NCI-H128 (cell line): ENCODE results near the gene RCC2.

Experiments
- DNase-seq: peaks from one replicate; lab custom pipeline; 2025; ENCODE audit not compliant: unreplicated experiment; lab: John Stamatoyannopoulos, UW

Gene RCC2

DNA sequence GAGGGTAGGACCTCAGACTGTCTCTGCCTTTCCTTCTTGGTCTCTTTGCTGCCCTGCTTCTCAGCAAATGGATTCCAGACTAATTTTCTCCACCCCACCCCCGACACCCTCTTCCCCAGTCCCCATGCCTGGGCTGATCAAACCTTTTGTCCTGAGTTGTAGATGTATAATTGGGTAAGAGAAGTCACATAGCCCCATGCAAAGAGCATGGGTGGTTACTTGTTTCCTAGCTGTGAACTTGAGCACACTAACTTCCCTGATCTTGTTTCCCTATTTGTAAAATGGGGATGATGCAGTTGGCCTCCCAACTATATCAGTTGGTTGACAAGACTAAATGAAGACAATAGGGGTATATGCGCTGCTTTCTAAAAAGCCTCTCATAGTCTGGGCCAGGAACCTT is 58.3 kb downstream of the RCC2 start:
- no peak for DNase-seq

DNA sequence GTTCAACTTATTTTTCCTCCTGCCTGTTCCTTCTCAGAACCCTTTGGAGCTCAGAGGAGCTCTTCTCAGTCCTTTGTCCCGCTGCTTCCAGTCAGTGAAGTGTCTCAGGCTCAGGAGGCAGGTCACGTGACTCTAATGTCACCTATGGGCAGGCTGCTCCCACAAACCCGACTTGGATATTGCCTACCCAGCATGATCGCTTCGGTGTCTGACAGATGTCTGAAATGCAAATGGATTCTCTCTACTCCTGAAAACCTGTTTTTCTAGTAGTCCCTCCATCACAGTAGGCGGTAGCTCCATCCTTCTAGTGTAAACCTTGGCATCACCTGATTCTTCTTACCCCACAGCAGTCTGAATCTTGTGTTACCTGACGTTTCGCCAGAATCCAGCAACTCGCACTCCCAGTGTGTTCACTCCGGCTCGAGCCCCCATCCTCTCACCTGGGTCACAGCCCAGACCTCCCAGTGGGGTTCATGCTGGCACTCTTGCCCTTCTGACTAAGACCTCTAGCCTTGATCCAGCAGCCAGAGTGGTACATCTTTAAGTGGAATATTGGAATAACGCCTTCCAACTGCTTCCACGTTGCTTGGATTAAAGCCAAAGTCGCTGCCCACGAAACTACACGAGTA is 62.0 kb downstream of the RCC2 start:
- peak; percentile 73 for DNase-seq

DNA sequence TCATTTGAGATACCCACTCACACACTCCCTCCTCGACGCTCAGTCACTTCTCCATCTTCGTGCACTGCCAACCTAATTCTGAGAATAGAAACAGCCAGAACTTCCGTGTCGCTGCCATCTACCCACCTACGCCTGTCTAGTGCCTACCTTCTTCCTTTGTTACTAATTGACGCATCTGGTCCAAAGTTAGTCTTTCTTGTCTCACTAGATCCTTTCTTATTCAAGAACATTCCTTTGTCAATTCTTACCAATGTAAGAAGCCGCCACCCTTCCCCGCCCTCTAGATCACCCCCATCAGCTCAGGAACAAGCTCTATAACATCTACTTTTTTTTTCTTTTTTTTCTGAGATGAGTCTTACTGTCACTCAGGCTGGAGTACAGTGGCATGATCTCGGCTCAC is 63.8 kb downstream of the RCC2 start:
- DNase-seq: no peak

DNA sequence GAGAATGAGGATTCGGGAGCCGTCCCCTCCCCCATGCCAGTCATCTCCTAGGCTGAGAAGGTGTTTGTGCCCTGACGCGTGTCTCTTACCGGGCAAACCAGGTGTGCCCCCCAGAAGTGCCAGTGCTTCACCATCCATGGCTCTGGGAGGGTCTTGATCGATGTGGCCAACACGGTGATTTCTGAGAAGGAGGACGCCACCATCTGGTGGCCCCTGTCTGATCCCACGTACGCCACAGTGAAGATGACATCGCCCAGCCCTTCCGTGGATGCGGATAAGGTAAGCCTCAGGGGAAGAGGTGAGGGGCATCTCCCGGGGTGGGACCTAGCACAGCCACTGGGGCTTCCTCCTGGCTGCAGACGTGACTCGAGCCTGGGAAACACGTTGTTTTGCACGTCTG is 66.5 kb downstream of the RCC2 start:
- DNase-seq: no peak

DNA sequence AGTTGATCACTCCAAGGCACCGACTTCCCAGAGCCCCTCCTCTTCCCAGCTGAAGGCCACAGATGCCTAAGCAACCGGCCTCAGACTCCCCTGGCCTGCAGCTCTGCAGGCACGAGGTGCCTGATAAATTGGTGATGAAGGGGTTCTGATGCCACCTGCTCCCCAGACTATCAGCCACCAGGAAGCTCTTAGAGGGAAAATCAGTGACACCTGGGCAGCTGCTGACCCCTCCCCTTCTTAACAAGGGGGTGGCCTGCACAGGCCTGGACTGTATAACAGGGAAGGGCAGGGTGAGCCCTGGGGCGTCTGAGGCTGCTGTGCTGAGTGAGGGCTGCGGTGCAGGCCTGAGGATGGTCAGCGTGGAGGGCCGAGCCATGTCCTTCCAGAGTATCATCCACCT is 67.6 kb downstream of the RCC2 start, which contains the start of gene PADI6:
PADI6 (plus strand) TSS at position 301 of the 400 bp plus-strand sequence; CDS start at position 351, 50 bp downstream.
- no peak for DNase-seq

DNA sequence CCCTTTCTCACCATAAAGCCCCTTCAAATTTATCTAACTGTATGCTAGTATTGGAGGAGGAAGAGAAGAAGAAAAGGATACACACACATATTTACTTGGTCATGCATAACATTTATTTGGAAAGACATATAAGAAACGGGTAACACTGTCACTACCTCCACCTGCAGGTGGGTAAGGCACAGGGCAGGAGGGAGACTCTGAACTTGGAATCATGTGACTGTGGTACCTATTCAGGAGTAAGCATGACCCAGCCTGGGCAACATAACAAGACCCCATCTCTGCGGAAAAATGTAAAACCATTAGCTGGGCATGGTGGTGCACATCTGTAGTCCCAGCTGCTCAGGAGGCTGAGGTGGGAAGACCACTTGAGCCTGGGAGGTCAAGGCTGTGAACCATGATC is 68.9 kb downstream of the RCC2 start:
- DNase-seq: no peak

DNA sequence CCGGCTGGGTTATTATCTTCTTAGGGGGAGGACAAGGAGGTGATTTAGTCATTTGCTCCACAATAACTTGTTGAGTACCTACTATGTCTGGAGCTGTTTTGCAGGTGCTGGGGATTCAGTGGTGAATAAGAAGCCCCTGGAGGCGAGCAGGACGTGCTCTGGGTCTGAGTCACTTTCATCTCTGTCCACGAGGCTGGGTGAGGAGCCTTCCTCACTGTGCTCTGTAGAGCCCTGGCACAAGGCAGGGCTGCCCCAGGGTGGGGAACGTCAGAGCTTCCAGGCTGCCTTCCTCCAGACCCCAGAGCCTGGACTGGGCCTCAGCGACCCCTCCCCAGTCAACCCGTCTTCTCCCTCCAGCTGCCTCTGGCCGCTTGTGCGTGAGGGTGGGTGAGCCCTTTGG is 70.0 kb downstream of the RCC2 start:
- no peak for DNase-seq

DNA sequence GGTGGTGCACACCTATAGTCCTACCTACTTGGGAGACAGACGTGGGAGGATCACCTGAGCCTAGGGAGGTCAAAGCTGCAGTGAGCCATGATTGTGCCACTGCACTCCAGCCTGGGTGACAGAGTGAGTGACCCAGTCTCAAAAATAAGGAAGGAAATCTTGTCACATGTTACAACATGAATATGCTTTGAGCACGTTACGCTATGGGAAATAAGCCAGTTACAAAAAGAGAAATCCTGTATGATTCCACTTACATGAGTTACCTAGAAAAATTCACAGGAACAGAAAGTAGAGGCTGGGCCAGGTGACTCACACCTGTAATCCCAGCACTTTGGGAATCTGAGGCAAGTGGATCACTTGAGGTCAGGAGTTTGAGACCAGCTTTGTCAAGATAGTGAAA is 74.2 kb downstream of the RCC2 start:
- DNase-seq: no peak

DNA sequence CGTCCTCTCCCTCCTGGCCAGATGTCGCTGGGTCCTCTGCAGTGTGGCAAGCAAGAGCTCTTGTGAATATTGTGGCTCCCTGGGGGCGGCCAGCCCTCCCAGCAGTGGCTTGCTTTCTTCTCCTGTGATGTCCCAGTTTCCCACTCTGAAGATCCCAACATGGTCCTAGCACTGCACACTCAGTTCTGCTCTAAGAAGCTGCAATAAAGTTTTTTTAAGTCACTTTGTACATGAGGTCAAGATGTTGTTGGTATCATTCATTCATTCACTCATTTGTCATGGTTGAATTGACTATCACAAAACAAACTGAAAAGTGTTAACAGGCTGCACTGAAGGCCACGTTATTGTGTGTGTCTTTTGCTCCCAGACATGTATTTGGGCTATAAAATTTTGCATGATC is 75.7 kb downstream of the RCC2 start:
- DNase-seq: no peak

DNA sequence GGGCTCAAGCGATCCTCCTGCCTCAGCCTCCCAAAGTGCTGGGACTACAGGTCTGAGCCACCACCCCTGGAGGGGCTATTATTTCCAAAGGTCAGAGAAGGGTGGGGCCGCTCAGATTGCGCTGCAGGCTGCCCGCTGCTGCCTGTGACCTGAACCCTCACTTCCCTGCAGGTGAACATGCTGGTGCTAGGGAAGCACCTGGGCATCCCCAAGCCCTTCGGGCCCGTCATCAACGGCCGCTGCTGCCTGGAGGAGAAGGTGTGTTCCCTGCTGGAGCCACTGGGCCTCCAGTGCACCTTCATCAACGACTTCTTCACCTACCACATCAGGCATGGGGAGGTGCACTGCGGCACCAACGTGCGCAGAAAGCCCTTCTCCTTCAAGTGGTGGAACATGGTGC is 76.1 kb downstream of the RCC2 start:
- no peak for DNase-seq

DNA sequence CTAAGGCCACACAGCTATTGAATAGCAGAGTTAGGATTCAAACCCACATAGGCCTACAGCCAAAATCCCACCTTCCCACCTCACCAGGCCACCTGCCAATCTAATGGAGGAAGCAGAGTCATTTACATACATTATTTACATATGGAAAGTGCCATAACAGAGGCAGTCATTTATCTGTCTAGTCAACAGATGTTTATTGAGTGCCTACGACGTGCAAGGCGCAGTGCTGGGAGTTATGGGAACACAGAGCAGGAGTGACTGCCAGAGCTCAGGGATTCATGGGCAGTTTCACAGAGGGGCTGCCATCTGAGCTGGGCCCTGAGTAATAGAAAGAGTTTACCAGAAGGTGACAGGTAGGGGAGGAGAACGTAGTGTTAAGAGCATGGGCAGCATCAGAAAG is 77.8 kb downstream of the RCC2 start:
- no peak for DNase-seq

DNA sequence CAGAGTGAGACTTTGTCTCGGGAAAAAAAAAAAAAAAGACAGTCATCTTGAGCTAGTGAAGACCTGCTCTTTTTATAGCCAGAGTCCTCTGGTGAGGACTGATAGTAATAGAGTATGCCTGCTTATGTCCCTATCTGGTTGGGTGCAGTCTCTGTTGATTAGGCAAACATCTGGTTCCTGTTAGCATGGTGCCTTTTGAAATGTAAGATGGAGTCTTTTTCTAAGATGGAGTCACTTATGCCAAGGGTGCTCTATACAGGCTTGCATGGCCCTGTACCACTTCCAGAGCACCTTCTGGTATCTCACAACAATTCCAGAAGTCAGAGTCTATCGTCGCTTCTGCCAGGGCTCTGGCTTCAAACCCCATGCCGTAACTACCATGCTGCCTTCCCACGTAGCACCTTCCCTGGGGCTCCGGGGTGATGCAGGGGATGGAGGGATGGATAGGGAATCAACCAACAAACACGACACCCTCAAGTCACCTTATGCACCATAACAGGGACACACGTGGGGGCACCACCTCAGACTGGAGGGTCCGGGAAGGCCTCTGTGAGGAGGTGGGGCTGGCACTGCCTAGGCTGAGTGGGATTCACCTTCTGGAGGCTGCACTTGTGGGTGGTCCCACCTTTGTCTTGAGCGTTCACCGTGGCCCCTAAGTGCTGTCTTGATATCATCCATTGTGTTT is 79.1 kb downstream of the RCC2 start:
- no peak for DNase-seq

DNA sequence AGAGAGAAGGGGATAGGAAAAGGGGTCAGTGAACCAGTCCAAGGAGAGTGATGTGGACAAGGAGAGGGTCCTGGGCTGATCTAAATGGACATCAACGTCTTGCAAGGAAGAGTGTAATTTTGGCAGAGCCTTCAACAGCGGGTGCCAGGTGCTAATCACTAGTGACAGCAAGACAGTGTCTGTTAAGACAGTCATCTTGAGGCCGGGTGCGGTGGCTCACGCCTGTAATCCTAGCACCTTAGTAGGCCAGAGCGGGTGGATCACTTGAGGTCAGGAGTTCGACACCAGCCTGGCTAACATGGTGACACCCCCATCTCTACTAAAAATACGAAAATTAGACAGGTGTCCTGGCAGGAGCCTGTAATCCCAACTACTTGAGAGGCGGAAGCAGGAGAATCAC is 79.7 kb downstream of the RCC2 start:
- DNase-seq: no peak

DNA sequence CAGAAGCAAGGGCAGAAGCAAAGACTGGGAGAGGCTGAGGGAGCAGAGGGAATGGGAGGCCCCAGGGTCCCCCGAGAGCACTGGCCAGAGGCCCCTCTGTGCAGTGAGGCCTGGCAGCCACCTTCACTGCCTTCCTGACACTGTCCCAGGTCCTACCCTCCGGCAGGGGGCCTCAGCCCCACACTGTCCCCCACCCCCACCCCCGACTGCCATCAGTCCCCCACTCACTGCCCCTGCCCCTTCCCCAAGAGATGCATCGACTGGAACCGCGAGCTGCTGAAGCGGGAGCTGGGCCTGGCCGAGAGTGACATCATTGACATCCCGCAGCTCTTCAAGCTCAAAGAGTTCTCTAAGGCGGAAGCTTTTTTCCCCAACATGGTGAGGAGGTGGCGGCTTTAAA is 80.4 kb downstream of the RCC2 start:
- no peak for DNase-seq

DNA sequence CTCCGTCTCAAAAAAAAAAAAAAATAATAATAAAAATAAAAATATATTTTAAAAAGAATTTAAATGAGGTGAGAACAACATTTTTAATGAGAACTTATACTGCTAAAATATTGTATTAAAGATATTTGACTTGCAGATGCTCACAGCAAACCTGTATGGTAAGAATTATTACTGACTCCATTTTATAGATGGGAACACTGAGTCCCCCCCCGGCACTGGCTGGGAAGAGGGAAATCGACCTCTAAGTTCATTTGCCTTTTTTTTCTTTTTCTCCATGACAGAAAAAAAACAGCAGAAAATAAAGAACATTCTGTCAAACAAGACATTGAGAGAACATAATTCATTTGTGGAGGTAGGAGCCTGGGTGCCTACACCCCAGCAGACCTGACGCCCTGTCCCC is 80.9 kb downstream of the RCC2 start:
- DNase-seq: no peak
